OCI-LY1 (cell line): ENCODE measurements around the gene DOCK2.

Experiments used
- EZH2 ChIP-seq: fragments of 200-600 bp; sonication (generic), shearing (Covaris generic); IDR thresholded peaks from 2 replicates; pipeline ENCODE4 v1.8.0; 2017; ENCODE audit warnings: borderline replicate concordance, mixed run types, mild to moderate bottlenecking, antibody characterized with exemption, low read length, moderate library complexity, mixed read lengths
- TF ChIP-seq, protein P1 (sequence below): fragments of 200-600 bp; sonication (generic), shearing (Covaris generic); IDR thresholded peaks from 2 replicates; pipeline ENCODE4 v1.5.1; 2017; ENCODE audit warnings: mild to moderate bottlenecking, antibody characterized with exemption, low read length, moderate library complexity, mixed read lengths

GRCh38 chr5:169941542-169941941 lies 304.5 kb downstream of the DOCK2 start:
- TF ChIP-seq, protein P1, sequence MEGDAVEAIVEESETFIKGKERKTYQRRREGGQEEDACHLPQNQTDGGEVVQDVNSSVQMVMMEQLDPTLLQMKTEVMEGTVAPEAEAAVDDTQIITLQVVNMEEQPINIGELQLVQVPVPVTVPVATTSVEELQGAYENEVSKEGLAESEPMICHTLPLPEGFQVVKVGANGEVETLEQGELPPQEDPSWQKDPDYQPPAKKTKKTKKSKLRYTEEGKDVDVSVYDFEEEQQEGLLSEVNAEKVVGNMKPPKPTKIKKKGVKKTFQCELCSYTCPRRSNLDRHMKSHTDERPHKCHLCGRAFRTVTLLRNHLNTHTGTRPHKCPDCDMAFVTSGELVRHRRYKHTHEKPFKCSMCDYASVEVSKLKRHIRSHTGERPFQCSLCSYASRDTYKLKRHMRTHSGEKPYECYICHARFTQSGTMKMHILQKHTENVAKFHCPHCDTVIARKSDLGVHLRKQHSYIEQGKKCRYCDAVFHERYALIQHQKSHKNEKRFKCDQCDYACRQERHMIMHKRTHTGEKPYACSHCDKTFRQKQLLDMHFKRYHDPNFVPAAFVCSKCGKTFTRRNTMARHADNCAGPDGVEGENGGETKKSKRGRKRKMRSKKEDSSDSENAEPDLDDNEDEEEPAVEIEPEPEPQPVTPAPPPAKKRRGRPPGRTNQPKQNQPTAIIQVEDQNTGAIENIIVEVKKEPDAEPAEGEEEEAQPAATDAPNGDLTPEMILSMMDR: no peak
- no peak for TF ChIP-seq EZH2
